ENCODE data around the gene ALDOC.
A peak's percentile ranks its signal among the peaks of the same experiment; 100 is the strongest.

The ALDOC gene

DNA sequence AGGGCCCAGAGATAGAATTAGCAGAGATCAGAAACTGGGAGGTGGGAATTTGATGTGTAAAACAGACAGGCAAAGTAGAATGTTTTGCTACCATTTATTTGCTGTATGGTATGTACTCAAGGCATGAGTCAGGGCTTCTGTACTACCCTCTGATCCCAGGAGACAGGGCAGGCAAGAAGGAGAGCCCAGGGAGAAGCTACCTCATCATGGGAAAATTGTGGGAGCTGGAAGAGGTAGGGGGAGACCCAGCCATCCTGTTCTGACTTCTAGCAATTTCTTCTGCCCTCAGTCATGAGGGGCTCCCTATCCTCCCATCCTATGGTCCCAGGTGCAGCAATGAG, 3.7 kb downstream of the ALDOC start:
- peaks cover under 1% of the 10 kb centered on the region; the same call in 1 of the 2 replicates for H3K36me3 ChIP-seq (ENCODE audit: control insufficient read depth, insufficient read depth, low read length)
- H3K4me3 ChIP-seq (ENCODE audit: low read length) = no peak overlapping the region
- peaks cover 4% of the 10 kb centered on the region; the same call in 1 of the 2 replicates for H3K4me1 ChIP-seq (ENCODE audit: control insufficient read depth, insufficient read depth, low read length)
- DNase-seq (ENCODE audit: low read depth, low spot score) = no peak
- H3K9me3 ChIP-seq (ENCODE audit: control insufficient read depth, insufficient read depth, low read length) = no peaks in the 10 kb centered on the region
- no peaks in the 10 kb centered on the region for H3K27me3 ChIP-seq (ENCODE audit: control insufficient read depth, insufficient read depth, low read length)
- no peak overlapping the region for H3K27ac ChIP-seq (ENCODE audit: low read length)

DNA sequence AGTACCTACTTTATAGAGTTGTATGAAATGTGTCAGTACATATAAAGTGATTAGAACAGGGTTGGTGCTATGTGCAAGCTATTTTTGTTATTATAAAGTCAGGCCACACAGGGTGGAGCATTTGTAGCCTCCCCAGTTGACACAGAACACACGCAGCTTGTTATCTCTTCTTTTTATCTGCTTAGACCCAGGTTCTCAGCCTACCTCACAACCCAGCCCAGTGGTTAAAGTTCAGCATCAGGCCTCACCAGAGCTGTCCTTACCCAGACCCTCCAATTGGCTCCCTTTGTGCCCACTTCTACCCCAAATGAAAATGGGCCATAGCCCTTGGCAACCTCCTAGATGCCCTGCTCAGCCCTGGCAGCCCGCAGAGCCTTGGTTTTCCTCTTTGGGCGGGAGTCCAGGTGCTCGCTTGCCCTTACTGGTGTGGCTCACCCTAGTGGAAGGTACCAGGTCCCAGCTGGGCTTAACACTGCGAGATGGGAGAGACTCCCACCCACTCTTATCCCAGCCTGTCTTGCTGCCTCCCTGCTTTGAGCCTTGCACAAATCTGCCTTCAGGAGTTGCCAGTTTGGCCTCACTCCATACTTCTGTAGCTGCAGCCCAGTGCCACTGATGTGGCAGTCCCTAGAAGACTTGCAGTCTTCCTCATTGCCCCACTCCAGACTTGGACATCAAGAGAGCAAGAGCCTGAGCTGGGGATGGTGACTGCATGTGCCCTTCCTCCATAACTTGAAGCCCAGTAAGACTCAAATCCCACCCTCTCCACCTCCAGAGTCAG, 4.2 kb downstream of the ALDOC start:
- Histone ChIP-seq H3K27me3 (ENCODE audit: control insufficient read depth, insufficient read depth, low read length) (no peaks in the 10 kb centered on the region), H3K27ac (ENCODE audit: low read length) (no peak overlapping the region), H3K9me3 (ENCODE audit: control insufficient read depth, insufficient read depth, low read length) (no peaks in the 10 kb centered on the region), H3K36me3 (ENCODE audit: control insufficient read depth, insufficient read depth, low read length) (no peaks in the 10 kb centered on the region), H3K4me3 (ENCODE audit: low read length) (no peak overlapping the region), H3K4me1 (ENCODE audit: control insufficient read depth, insufficient read depth, low read length) (peaks cover 4% of the 10 kb centered on the region; the same call in 1 of the 2 replicates)
- no peak for DNase-seq (ENCODE audit: low read depth, low spot score)
- WGBS (ENCODE audit: insufficient coverage, insufficient read length) = no CpG with 5 or more reads among the region's 5 CpGs

DNA sequence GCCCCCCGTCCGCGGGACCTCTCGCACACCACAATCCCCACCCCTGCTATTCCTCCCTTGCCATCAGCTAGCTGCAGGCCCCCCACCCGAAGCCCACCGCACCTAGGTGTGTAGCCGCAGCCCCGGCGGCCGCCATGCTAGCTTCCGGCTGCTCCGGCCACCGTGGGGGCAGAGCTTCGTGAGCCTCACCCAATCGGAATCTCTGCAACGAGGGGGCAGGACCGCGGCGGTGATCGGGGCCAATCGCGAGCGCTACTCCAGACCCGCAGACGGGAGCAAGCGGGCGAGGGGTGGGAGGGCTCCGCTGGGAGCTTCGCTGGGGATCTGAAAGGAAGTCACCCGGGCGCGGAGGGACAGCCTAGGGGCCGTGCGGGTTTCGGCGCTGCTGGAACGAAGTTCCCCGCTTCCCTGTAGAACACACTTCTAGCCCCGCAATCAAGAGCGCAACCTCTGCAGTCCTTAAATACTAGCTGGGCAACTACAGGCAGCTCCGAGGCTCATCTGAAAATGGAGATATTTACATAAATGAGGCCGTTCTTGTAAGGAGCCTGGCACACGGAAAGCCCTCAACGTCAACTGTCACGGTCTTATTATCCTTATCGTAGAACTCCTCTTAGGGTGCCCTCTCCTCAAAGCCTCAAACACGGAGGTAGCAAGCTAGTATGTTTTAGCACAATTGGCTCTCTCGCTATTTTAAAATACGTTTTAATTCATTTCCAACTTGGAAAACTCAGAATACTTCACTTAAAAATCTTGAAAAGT, 5.2 kb downstream of the ALDOC start, which contains the start of gene PIGS:
Gene PIGS, minus strand, starts transcription at position 164 of the 762 bp plus-strand sequence. Its CDS starts 28 bp downstream, at position 136.
- Histone ChIP-seq H3K4me3 (ENCODE audit: low read length) (peak within 1 kb of the TSS; percentile 69), H3K27ac (ENCODE audit: low read length) (no peak within 1 kb of the TSS), H3K36me3 (ENCODE audit: control insufficient read depth, insufficient read depth, low read length) (no peaks in the 10 kb centered on the region), H3K4me1 (ENCODE audit: control insufficient read depth, insufficient read depth, low read length) (no peaks in the 10 kb centered on the region), H3K27me3 (ENCODE audit: control insufficient read depth, insufficient read depth, low read length) (no peaks in the 10 kb centered on the region), H3K9me3 (ENCODE audit: control insufficient read depth, insufficient read depth, low read length) (no peaks in the 10 kb centered on the region)
- no CpG with 5 or more reads among the region's 49 CpGs for WGBS (ENCODE audit: insufficient coverage, insufficient read length)
- peak; percentile 73 for DNase-seq (ENCODE audit: low read depth, low spot score)

DNA sequence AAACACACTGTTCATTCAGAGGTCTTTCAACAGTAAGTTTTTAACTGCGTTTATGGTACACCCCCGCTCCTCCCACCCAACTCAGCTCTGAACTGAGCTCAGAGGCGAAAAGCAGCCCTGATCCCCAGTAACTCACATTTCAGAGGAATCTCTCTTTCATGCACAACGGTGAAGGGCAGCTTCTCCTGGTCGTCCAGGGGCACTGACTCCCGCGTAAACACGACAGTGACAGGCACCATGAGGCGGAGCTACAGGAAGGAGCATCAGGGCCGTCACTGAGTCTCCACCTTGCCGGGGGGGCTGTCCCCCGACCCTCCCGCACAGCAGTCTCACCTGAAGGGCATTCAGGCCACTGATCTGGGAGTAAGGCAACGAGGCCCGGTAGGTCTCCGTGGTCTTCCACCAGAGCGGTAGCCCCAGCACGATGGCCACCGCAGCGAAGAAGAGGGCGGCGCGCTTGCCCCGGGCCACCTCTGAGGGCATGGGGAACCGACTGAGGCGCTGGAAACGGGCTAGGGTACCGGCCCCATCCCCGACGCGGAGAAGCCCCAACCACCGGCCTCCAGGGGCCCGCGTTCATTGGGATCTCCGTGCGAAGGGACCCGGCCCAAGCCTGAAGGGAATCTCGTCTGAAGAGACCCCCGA, 5.9 kb downstream of the ALDOC start:
- H3K4me1 ChIP-seq (ENCODE audit: control insufficient read depth, insufficient read depth, low read length) = no peaks in the 10 kb centered on the region
- no peak for DNase-seq (ENCODE audit: low read depth, low spot score)
- no peaks in the 10 kb centered on the region for H3K36me3 ChIP-seq (ENCODE audit: control insufficient read depth, insufficient read depth, low read length)

DNA sequence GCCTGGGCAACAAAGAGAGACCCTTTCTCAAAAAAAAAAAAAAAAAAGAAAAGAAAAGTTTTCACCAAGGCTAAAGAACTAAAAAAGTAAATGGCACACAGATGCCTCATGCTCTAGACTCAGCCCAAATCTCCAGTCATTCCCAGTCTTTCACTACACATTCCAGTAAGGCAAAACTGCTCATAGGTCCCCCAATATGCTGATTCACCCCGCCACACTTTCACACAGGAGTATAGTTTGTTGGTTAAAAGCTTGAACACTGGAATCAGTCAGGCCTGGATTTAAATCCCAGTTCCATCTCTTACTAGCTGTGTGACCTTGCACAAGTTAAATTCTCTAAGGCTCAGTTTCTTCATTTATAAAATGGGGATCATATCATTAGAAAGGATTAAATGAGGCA, 7.2 kb downstream of the ALDOC start:
- H3K27me3 ChIP-seq (ENCODE audit: control insufficient read depth, insufficient read depth, low read length) = no peaks in the 10 kb centered on the region
- H3K4me1 ChIP-seq (ENCODE audit: control insufficient read depth, insufficient read depth, low read length) = no peaks in the 10 kb centered on the region
- no peaks in the 10 kb centered on the region for H3K9me3 ChIP-seq (ENCODE audit: control insufficient read depth, insufficient read depth, low read length)
- DNase-seq (ENCODE audit: low read depth, low spot score) = no peak
- WGBS (ENCODE audit: insufficient coverage, insufficient read length) = no CpG with 5 or more reads among the region's 1 CpG
- no peak overlapping the region for H3K27ac ChIP-seq (ENCODE audit: low read length)
- H3K4me3 ChIP-seq (ENCODE audit: low read length) = no peak overlapping the region
- H3K36me3 ChIP-seq (ENCODE audit: control insufficient read depth, insufficient read depth, low read length) = no peaks in the 10 kb centered on the region

More for the DNA sequence above, 5.9 kb downstream of the ALDOC start:
- Histone ChIP-seq H3K9me3 (ENCODE audit: control insufficient read depth, insufficient read depth, low read length) (no peaks in the 10 kb centered on the region), H3K27me3 (ENCODE audit: control insufficient read depth, insufficient read depth, low read length) (no peaks in the 10 kb centered on the region), H3K27ac (ENCODE audit: low read length) (no peak overlapping the region), H3K4me3 (ENCODE audit: low read length) (peak overlapping the region; percentile 69)
- no CpG with 5 or more reads among the region's 39 CpGs for WGBS (ENCODE audit: insufficient coverage, insufficient read length)

DNA sequence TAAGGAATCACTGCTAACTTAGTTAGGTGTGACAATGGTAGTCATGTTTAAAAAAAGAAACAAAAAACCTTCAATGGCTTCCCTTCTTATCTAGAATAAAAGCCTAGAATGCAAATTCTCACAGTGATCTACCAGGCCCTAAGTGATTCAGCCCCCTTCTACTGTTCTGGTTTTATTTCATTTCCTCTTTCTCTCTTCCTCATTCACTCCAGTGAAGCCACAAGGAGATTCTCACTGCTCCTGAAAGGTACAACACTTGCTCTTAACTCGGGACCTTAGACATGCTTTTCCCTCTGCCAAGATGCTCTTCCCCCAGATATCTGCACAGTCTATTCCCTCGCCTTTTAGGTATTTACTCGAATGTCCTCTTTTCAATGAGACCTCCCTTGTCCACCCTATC, 9.1 kb downstream of the ALDOC start:
- no CpG with 5 or more reads among the region's 3 CpGs for WGBS (ENCODE audit: insufficient coverage, insufficient read length)
- H3K4me3 ChIP-seq (ENCODE audit: low read length) = no peak overlapping the region

DNA sequence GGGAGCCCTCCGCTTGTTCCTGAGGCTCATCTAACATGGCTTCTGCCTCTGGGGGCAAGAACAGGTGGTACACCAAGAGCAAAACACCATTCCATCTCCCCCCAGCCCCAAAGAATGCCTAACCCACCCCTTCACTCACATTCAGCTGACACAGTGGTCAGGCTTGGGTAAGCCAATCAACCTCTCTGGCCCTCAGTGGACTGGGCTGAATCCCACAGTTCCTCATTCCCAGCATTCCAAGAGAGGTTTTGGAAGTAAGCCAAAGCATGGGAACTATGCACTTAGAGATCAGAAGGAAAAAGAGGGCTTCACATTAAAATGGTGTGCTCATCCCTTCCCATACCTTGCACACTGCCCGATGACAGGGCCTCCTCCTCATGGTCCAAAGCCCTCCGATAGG, 13.2 kb downstream of the ALDOC start:
- no peak overlapping the region for H3K27ac ChIP-seq (ENCODE audit: low read length)
- DNase-seq (ENCODE audit: low read depth, low spot score) = no peak
- no peaks in the 10 kb centered on the region for H3K9me3 ChIP-seq (ENCODE audit: control insufficient read depth, insufficient read depth, low read length)
- no peaks in the 10 kb centered on the region for H3K4me1 ChIP-seq (ENCODE audit: control insufficient read depth, insufficient read depth, low read length)
- H3K36me3 ChIP-seq (ENCODE audit: control insufficient read depth, insufficient read depth, low read length) = peaks cover 16% of the 10 kb centered on the region
- WGBS (ENCODE audit: insufficient coverage, insufficient read length) = no CpG with 5 or more reads among the region's 3 CpGs
- no peaks in the 10 kb centered on the region for H3K27me3 ChIP-seq (ENCODE audit: control insufficient read depth, insufficient read depth, low read length)
- no peak overlapping the region for H3K4me3 ChIP-seq (ENCODE audit: low read length)

More for the DNA sequence above, 9.1 kb downstream of the ALDOC start:
- peaks cover 5% of the 10 kb centered on the region; the same call in 1 of the 2 replicates for H3K36me3 ChIP-seq (ENCODE audit: control insufficient read depth, insufficient read depth, low read length)
- DNase-seq (ENCODE audit: low read depth, low spot score) = no peak
- no peak overlapping the region for H3K27ac ChIP-seq (ENCODE audit: low read length)
- no peaks in the 10 kb centered on the region for H3K9me3 ChIP-seq (ENCODE audit: control insufficient read depth, insufficient read depth, low read length)
- H3K27me3 ChIP-seq (ENCODE audit: control insufficient read depth, insufficient read depth, low read length) = no peaks in the 10 kb centered on the region
- no peaks in the 10 kb centered on the region for H3K4me1 ChIP-seq (ENCODE audit: control insufficient read depth, insufficient read depth, low read length)

DNA sequence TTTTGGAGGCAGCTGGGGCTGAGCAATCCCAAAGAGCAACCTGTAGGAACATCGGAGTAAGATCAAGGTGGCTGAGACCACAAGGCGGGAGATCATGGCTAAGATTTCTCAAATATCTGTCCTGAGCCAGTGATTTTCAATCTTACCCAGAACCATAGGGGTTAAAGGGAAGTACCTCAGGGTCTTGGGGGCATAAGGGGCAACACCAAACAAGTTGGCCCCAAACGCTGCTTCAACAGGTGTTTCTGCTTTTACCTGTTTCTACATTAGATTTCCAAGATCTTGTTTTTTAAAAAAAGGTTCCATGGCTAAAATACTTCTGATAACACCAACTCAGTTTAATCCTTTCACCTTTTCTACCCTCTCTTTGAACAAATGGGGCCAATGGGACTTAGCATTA, 21.7 kb downstream of the ALDOC start:
- no peaks in the 10 kb centered on the region for H3K9me3 ChIP-seq (ENCODE audit: control insufficient read depth, insufficient read depth, low read length)
- H3K36me3 ChIP-seq (ENCODE audit: control insufficient read depth, insufficient read depth, low read length) = peaks cover 18% of the 10 kb centered on the region
- no CpG with 5 or more reads among the region's 3 CpGs for WGBS (ENCODE audit: insufficient coverage, insufficient read length)
- no peaks in the 10 kb centered on the region for H3K27me3 ChIP-seq (ENCODE audit: control insufficient read depth, insufficient read depth, low read length)
- H3K4me1 ChIP-seq (ENCODE audit: control insufficient read depth, insufficient read depth, low read length) = no peaks in the 10 kb centered on the region
- H3K27ac ChIP-seq (ENCODE audit: low read length) = no peak overlapping the region
- no peak overlapping the region for H3K4me3 ChIP-seq (ENCODE audit: low read length)
- no peak for DNase-seq (ENCODE audit: low read depth, low spot score)

DNA sequence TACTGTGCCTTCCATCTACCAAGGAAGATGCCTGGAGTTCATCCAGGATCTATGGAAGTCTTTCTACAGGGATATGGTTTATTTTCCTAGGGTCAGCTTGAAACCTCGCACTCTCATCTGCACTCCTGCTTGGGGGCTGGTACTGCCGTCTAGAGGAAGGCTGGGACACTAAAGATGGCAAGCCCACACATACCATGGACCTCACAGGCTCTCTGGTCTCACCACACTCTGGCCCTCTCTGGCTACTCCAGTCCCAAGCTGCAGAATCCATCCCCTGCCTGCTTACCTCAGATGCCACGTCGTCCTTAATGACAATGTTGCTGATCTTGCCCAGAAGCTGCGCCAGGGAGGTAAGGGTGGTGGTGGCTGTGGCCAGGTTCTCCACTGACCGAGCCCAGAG, 22.1 kb downstream of the ALDOC start:
- Histone ChIP-seq H3K36me3 (ENCODE audit: control insufficient read depth, insufficient read depth, low read length) (peaks cover 14% of the 10 kb centered on the region; the same call in 1 of the 2 replicates), H3K4me3 (ENCODE audit: low read length) (no peak overlapping the region), H3K9me3 (ENCODE audit: control insufficient read depth, insufficient read depth, low read length) (no peaks in the 10 kb centered on the region), H3K27me3 (ENCODE audit: control insufficient read depth, insufficient read depth, low read length) (no peaks in the 10 kb centered on the region), H3K27ac (ENCODE audit: low read length) (no peak overlapping the region), H3K4me1 (ENCODE audit: control insufficient read depth, insufficient read depth, low read length) (no peaks in the 10 kb centered on the region)
- DNase-seq (ENCODE audit: low read depth, low spot score) = no peak
- no CpG with 5 or more reads among the region's 6 CpGs for WGBS (ENCODE audit: insufficient coverage, insufficient read length)

DNA sequence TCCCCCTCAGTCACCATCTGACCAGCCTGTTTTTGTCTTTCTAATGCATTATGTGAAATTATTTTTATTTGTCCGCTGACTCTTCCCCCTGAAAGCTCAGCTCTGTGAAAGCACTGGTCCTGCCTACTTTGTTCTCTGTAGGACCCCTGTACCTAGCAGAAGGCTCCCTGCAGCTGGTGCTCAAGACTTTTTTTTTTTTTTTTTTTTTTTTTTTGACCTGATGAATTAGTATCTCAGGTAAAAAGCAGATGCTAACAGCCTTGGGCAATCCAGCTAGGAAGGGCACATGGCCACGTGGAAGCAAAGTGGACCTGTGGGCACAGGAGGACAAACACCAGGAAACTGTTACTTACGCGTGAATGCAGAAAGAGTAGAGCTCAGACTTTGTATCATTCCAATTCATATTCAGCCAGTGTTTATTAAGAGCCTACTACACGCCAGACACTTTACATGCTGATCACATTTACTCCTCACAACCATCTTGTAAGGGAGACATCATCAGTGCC, 23.6 kb downstream of the ALDOC start:
- Histone ChIP-seq H3K9me3 (ENCODE audit: control insufficient read depth, insufficient read depth, low read length) (no peaks in the 10 kb centered on the region), H3K4me1 (ENCODE audit: control insufficient read depth, insufficient read depth, low read length) (no peaks in the 10 kb centered on the region), H3K27ac (ENCODE audit: low read length) (no peak overlapping the region), H3K4me3 (ENCODE audit: low read length) (no peak overlapping the region), H3K27me3 (ENCODE audit: control insufficient read depth, insufficient read depth, low read length) (no peaks in the 10 kb centered on the region), H3K36me3 (ENCODE audit: control insufficient read depth, insufficient read depth, low read length) (peaks cover 14% of the 10 kb centered on the region; the same call in 1 of the 2 replicates)
- no peak for DNase-seq (ENCODE audit: low read depth, low spot score)
- no CpG with 5 or more reads among the region's 5 CpGs for WGBS (ENCODE audit: insufficient coverage, insufficient read length)

Data from iPS DF 6.9 (cell line).